Spleen (tissue), 7 donors: ENCODE measurements around the gene KRTAP4-12.

ENCODE experiments used
- POLR2A ChIP-seq, 3 donors: fragments of 450-650 bp; IDR thresholded peaks; one replicate each; pipeline ENCODE4 v1.5.1; 2017; ENCODE audit warnings: antibody characterized with exemption in 3 of 3, mild to moderate bottlenecking in 1 of 3
- POLR2AphosphoS5 ChIP-seq, 3 donors: sonication (generic); formaldehyde crosslinking; IDR thresholded peaks; one replicate each; pipeline ENCODE4 v1.5.1; 2017; ENCODE audit warnings: antibody characterized with exemption in 3 of 3
- TF ChIP-seq, protein P1 (sequence below), 11 experiments: fragments of 200-600 bp in 7 of 11; fragments of 450-650 bp in 4 of 11; sonication (generic) in 4 of 11; IDR thresholded peaks in 8 of 11; conservative IDR thresholded peaks in 3 of 11; 1 replicate in 7 of 11; 2 replicates in 4 of 11; pipeline versions ENCODE4 v1.4.0 to v1.8.0; 2016 to 2021; ENCODE audit warnings: antibody characterized with exemption in 11 of 11, inconsistent platforms in 4 of 11, mild to moderate bottlenecking in 1 of 11
- donor health status: DM: no; HTN: no; CAD: no; lungs with moderate emphysema.
- donor health status: DM: no; HTN: no; CAD: no.
- donor health status: DM: no; HTN: no; CAD: no.

DNA sequence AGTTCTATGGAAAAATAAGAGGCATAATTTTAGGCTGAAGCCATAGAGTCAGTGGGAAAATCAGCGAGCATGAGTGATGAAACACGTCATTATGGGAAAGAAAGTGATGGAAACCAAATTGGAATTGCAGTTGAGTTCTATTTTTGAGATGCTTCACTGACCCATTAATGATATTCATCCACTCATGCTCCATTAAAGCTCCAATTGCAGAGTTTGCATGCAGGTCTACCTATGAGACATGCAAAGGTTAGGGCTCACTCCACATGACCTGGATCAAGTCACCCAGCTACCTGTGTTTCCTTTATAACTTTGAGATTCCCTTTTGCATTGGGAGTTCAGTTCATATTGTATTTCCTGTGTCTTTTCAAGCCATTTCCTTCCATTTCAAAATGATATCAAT lies 50.3 kb downstream of the KRTAP4-12 start:
- TF ChIP-seq, protein P1, sequence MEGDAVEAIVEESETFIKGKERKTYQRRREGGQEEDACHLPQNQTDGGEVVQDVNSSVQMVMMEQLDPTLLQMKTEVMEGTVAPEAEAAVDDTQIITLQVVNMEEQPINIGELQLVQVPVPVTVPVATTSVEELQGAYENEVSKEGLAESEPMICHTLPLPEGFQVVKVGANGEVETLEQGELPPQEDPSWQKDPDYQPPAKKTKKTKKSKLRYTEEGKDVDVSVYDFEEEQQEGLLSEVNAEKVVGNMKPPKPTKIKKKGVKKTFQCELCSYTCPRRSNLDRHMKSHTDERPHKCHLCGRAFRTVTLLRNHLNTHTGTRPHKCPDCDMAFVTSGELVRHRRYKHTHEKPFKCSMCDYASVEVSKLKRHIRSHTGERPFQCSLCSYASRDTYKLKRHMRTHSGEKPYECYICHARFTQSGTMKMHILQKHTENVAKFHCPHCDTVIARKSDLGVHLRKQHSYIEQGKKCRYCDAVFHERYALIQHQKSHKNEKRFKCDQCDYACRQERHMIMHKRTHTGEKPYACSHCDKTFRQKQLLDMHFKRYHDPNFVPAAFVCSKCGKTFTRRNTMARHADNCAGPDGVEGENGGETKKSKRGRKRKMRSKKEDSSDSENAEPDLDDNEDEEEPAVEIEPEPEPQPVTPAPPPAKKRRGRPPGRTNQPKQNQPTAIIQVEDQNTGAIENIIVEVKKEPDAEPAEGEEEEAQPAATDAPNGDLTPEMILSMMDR (IDR thresholded peaks at IDR 0.05 in 8 of 11, conservative IDR thresholded peaks at IDR 0.05 in 3 of 11): no peak
- TF ChIP-seq POLR2AphosphoS5 (IDR thresholded peaks at IDR 0.05) (no peak), POLR2A (IDR thresholded peaks at IDR 0.05) (no peak)
